ELR (cell line): ENCODE data around the gene CRLF2.
"Not testable (repeated sequence)": the region's sequence is repeated elsewhere in the genome, so short reads cannot be mapped to it uniquely, and the experiment has no call there.

ENCODE experiments used
- DNase-seq: peaks from one replicate; pipeline ENCODE4 v3.0.0-alpha.2; 2015; ENCODE audit warnings: low read depth

Gene CRLF2

GRCh38 chrX:1213971-1214370, 1.5 kb upstream of the CRLF2 start:
- DNase-seq, result no peak

GRCh38 chrX:1210844-1211243, 1.6 kb downstream of the CRLF2 start:
- DNase-seq, result no peak

- no peak for DNase-seq
Measured at GRCh38 chrX:1207496-1208025, 4.9 kb downstream of the CRLF2 start.

- peak; percentile 68 for DNase-seq
Measured at GRCh38 chrX:1205681-1206611, 6.5 kb downstream of the CRLF2 start.

DNA sequence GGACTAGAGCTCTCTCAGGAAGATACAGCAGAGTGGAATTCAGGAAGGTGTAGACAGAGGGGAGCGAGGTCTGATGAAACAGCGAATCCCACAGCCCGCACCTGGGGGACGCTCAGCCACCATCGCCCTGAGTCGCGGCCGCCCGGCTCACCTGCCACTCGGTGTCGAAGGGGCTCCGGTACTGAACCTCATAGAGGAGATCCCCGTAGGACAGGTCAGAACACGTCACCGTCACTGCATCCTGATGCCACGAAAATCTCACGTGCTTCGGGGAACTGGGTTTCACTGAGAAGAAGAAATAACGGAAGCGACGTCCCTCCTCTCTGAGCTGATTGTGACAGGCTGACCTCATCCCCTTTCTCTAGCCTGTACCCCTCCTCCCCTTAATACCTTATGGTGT, 10.2 kb downstream of the CRLF2 start:
- no peak for DNase-seq

DNA sequence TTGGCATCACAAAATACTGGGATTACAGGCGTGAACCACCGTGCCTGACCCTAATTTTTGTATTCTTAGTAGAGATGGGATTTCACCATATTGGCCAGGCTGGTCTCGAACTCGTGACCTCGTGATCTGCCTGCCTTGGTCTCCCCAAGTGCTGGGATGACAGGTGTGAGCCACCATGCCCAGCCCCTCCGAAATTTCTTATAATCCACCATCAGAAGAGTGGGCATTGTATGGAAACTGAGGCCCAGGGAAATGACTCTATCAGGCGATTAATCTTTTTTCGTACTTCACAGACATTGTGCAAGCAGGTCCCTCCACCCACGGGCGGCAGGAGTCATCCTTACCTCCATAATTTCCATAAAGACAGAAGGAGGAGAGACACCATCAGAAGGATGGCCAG, 16.0 kb downstream of the CRLF2 start:
- DNase-seq, result no peak

- DNase-seq, result not testable (repeated sequence)
Measured at GRCh38 chrX:1192196-1192595, 20.3 kb downstream of the CRLF2 start.

GRCh38 chrX:1190596-1191145, 21.8 kb downstream of the CRLF2 start:
- no peak for DNase-seq

- no peak for DNase-seq
Measured at GRCh38 chrX:1185561-1185960, 26.9 kb downstream of the CRLF2 start.

DNA sequence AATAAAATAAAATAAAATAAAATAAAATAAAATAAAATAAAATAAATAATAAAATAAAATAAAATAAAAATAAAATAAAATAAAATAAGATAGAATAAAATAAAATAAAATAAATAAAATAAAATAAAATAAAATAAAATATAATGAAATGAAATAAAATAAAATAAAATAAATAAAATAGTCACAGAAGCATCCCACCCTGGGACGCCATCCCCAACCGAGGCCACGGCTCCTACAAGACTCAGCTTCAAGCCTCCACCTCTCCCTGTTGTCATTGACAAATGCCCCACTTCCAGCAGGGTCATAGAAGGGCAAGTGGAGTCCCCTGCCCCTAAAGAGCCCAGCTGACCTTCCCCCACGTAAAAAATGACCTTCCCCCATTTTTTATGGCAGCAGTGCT, 30.2 kb downstream of the CRLF2 start:
- no peak for DNase-seq

GRCh38 chrX:1181661-1182060, 30.8 kb downstream of the CRLF2 start:
- not testable (repeated sequence) for DNase-seq

DNA sequence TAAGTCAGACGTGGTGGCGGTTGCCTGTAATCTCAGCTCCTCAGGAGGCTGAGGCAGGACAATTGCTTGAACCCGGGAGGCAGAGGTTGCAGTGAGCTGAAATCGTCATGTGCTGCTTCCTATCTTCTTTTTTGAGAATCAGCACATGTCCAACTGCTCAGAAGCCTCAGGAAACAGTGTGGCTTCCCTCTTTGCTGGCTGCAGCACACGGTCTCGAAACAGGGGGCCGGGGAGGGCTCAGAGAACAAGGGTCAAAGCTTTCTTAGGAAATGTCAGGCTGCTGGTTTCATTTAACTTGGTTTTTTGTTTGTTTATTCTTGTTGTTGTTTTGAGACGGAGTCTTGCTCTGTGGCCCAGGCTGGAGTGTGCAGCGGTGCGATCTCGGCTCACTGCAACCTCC, 31.3 kb downstream of the CRLF2 start:
- no peak for DNase-seq

DNA sequence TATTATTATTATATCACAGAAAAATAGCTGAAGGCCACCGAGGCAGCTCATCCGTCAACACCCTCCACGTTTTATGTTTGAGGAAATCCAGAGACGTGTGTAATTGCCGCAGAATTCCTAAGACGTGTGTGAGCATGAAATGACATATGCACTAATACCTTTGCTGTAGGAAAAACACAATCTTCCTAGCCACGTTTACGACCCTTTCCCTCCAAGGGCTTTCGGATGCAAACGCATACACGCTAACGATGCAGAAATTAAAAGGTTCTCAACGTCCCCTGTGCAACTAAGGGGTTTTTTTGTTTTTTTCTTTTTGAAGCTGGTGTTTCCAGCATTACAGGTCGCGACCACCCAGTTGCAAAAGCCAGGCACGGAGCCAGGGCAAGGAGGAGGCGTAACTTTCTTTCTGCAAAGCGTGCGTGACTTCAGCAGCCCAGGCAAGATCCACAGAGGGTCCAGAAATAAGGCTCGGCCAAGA, 33.8 kb downstream of the CRLF2 start:
- DNase-seq, result peak; percentile 41

GRCh38 chrX:1176531-1177320, 35.7 kb downstream of the CRLF2 start:
- not testable (repeated sequence) for DNase-seq

- not testable (repeated sequence) for DNase-seq
Measured at GRCh38 chrX:1174609-1175545, 37.6 kb downstream of the CRLF2 start.

- not testable (repeated sequence) for DNase-seq
Measured at GRCh38 chrX:1173435-1173834, 39.0 kb downstream of the CRLF2 start.

GRCh38 chrX:1172496-1172895, 40.0 kb downstream of the CRLF2 start:
- no peak for DNase-seq

DNA sequence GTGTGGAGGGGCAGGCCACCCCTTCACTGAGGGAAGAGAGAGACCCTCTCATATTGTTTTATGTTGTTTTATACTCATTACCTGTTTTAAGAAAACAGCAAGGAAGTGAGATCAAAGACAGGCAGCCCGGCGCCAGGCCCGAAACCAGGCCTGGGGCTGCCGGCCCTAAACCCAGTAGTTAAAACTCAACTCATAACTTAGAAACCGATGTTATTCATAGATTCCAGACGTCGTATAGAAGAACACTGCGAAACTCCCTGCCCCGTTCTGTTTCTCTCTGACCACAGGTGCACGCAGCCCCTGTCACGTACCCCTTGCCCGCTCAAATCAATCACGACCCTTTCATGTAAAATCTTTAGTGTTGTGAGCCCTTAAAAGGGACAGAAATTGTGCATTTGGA, 40.5 kb downstream of the CRLF2 start:
- DNase-seq, result not testable (repeated sequence)

DNA sequence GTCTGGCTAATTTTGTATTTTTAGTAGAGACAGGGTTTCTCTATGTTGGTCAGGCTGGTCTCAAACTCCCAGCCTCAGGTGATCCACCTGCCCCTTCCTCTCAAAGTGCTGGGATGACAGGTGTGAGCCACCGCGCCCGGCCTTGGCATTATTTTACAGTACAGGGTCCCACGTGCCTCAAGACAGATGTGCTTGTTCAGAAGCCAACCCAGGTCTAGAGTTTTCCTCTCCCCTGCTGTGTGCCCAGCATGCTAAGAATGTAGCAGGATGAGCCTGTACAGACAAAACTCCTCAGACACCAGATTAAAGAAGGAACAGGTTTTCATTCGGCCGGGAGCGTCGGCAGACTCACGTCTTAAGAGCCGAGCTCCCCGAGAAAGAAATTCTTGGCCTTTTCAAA, 42.2 kb downstream of the CRLF2 start:
- DNase-seq, result no peak

DNA sequence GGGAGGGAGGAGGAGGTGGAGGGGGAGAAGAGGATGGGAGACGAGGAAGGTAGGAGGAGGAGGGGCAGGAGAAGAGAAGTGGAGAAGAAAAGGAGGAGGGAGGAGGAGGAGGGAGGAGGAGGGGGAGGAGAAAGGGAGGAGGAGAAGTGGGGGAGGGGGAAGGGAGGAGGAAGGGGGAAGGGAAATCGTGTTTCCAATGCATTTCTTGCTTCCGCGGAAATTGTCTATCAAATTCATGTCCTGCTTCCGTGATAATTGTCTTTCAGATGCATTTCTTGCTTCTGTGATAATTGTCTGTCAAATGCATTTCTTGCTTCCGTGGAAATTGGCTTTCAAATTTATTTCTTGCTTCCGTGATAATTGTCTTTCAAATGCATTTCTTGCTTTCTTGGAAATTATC, 43.3 kb downstream of the CRLF2 start:
- DNase-seq, result no peak

DNA sequence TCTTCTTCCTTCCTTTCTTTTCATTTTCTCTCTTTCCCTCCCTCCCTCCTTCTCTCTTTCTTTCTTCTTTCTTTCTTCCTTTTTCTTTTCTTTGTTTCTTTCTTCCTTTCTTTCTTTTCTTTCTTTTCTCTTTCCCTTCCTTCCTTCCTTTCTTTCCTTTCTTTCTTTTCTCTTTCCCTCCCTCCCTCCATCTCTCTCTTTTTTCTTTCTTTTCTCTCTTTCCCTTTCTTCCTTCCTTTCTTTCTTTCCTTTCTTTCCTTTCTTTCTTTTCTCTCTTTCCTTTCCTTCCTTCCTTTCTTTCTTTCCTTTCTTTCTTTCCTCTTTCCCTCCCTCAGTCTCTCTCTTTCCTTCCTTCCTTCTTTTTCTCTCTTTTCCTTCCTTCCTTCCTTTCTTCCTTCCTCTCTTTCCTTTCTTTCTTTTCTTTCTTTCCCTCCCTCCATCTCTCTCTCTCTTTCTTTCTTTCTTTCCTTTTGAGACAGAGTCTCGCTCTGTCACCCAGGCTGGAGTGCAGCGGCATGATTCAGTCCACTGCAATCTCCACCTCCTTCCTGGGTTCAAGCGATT, 44.4 kb downstream of the CRLF2 start:
- DNase-seq, result no peak
